Neural crest cell (in vitro differentiated cells): ENCODE results near the gene HSD3B1. TPM values are rescaled to one million over a fixed set of nuclear protein-coding genes. Genes with fewer than 3 reads are reported as not detected.
"Not testable (repeated sequence)": the region's sequence is repeated elsewhere in the genome, so short reads cannot be mapped to it uniquely, and the experiment has no call there.

Experiments used
- DNase-seq: peaks from one replicate; pipeline ENCODE4 v3.0.0; 2021; ENCODE audit warnings: low read depth, mixed read lengths, low spot score
- H3K27ac Mint-ChIP-seq: one replicate; pipeline ENCODE4 v1.8.0; 2021; ENCODE audit warnings: mild to moderate bottlenecking, mixed read lengths; ENCODE audit not compliant: unreplicated experiment
- H3K27me3 Mint-ChIP-seq: 2 replicates; pipeline ENCODE4 v1.8.0; 2021; ENCODE audit warnings: low read depth, mild to moderate bottlenecking, mixed read lengths
- H3K36me3 Mint-ChIP-seq: 2 replicates; pipeline ENCODE4 v1.8.0; 2021; ENCODE audit warnings: low read depth, mild to moderate bottlenecking, mixed read lengths
- H3K4me1 Mint-ChIP-seq: 2 replicates; pipeline ENCODE4 v1.8.0; 2021; ENCODE audit warnings: mixed read lengths
- H3K4me3 Mint-ChIP-seq: one replicate; pipeline ENCODE4 v1.8.0; 2021; ENCODE audit warnings: mild to moderate bottlenecking, mixed read lengths
- H3K9me3 Mint-ChIP-seq: 2 replicates; pipeline ENCODE4 v1.8.0; 2021; ENCODE audit warnings: mixed read lengths
- total RNA-seq: library from RNA; stranded (reverse); gene quantifications from 2 replicates; pipeline ENCODE4 v1.2.1, GENCODE V29; 2021
- TF ChIP-seq, protein P1 (sequence below): fragments of 200-600 bp; sonication (generic); conservative IDR thresholded peaks from 2 replicates; pipeline ENCODE4 v1.5.0; 2021; ENCODE audit warnings: antibody characterized with exemption, mild to moderate bottlenecking

The HSD3B1 gene
- total RNA-seq, 1 donor from 2014 or later, result not detected

DNA sequence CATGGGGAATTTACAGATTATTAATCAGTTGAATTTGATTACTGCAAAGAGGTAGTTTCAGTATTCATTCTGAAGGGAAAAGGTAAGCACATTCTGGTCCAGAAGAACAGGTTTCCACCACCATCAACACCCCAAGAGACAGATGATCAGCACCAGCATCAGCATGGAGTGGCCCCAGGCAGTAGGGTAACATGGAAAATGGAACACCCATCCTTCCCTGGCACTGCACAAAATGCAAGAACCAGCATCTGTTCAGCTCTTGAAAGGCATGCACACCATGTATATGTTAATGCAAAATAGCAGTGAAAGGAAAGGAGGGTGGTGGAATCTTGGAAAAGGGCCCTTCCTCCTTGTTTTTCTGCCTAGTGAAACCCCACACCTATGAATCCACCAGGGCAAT lies 9.2 kb downstream of the HSD3B1 start:
- peaks cover 4% of the 10 kb centered on the region for H3K4me1 Mint-ChIP-seq
- H3K36me3 Mint-ChIP-seq, result no peaks in the 10 kb centered on the region

DNA sequence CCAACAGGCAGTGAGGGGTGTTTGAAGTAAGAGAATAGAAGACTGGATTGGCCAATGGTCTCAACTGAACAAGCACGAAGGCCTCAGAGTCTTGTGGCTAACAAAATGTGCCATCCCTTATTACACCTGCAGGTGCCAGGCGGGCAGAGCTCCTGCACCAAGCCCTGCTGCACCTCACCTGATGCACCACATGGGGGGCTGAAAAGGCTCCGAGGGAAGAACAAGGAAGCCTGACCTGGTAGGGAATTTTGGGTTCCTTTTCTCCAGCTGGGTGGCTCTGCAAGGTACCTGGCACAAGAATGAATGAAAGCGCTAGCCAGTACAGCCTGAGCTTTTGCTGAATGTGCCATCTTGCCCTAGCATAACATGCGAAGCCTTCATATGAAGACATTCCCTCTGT lies 9.7 kb downstream of the HSD3B1 start:
- no peak for DNase-seq
- Mint-ChIP-seq H3K4me1 (peaks cover 4% of the 10 kb centered on the region), H3K27me3 (peaks cover 9% of the 10 kb centered on the region), H3K9me3 (no peaks in the 10 kb centered on the region), H3K4me3 (no peak overlapping the region), H3K27ac (no peak overlapping the region), H3K36me3 (no peaks in the 10 kb centered on the region)
- TF ChIP-seq, protein P1, sequence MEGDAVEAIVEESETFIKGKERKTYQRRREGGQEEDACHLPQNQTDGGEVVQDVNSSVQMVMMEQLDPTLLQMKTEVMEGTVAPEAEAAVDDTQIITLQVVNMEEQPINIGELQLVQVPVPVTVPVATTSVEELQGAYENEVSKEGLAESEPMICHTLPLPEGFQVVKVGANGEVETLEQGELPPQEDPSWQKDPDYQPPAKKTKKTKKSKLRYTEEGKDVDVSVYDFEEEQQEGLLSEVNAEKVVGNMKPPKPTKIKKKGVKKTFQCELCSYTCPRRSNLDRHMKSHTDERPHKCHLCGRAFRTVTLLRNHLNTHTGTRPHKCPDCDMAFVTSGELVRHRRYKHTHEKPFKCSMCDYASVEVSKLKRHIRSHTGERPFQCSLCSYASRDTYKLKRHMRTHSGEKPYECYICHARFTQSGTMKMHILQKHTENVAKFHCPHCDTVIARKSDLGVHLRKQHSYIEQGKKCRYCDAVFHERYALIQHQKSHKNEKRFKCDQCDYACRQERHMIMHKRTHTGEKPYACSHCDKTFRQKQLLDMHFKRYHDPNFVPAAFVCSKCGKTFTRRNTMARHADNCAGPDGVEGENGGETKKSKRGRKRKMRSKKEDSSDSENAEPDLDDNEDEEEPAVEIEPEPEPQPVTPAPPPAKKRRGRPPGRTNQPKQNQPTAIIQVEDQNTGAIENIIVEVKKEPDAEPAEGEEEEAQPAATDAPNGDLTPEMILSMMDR, result no peak

More for the DNA sequence above, 9.2 kb downstream of the HSD3B1 start:
- DNase-seq, result no peak
- peaks cover 12% of the 10 kb centered on the region for H3K27me3 Mint-ChIP-seq
- no peaks in the 10 kb centered on the region for H3K9me3 Mint-ChIP-seq
- no peak overlapping the region for H3K4me3 Mint-ChIP-seq
- H3K27ac Mint-ChIP-seq, result no peak overlapping the region
- TF ChIP-seq, protein P1, result no peak

DNA sequence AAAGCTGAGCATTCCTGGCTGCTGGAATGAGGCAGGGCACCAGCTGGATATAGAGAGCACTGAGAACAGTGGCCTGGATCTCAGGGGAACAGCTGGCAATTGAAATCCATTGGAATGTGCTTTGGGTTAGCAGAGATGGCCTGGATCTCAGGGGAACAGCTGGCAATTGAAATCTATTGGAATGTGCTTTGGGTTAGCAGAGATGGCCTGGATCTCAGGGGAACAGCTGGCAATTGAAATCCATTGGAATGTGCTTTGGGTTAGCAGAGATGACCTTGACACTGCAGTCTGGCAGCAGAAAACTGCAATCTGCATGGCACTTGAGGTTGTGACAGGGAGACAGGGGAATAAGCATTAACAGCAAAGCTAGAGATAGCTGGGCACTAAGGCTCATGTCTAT lies 10.7 kb downstream of the HSD3B1 start:
- H3K4me3 Mint-ChIP-seq, H3K4me1 Mint-ChIP-seq, H3K36me3 Mint-ChIP-seq, DNase-seq, H3K27ac Mint-ChIP-seq, H3K27me3 Mint-ChIP-seq, H3K9me3 Mint-ChIP-seq: not testable (repeated sequence)

DNA sequence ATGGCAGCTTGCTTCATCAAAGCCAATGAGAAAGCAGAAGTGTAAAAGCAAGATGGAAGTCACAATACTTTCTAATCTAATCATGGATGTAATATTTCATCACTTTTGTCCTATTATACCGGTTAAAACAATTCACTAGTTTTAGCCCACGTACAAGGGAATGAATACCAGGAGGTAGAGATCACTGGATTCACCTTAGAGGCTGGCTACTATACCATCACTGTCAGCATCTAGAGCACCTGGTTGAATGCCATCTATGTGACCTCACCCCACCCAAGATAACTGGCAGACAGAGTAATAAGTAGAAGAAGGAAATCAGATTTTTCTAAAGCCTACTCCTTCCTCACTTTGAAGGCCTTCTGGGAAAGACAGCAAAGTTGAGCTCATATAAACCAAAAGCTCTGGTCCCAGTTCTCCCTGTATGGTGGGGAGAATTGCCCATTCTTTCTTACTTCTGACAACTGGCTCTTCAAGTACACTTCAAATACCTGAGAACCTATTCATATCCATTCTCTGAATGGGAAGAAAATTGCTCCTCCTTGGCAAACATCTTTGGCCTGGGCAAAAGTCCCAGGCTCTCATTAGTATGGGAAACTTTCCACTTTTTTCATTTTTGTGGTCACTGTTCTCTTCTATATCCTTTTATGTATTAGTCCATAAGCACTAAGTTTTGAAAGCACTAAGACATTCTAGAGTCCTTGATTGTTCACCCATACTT lies 24.8 kb downstream of the HSD3B1 start:
- TF ChIP-seq, protein P1, result no peak
- DNase-seq, result no peak
- Mint-ChIP-seq H3K36me3 (no peaks in the 10 kb centered on the region), H3K27ac (no peak overlapping the region), H3K27me3 (peaks cover 10% of the 10 kb centered on the region), H3K4me1 (no peaks in the 10 kb centered on the region), H3K9me3 (no peaks in the 10 kb centered on the region), H3K4me3 (no peak overlapping the region)

DNA sequence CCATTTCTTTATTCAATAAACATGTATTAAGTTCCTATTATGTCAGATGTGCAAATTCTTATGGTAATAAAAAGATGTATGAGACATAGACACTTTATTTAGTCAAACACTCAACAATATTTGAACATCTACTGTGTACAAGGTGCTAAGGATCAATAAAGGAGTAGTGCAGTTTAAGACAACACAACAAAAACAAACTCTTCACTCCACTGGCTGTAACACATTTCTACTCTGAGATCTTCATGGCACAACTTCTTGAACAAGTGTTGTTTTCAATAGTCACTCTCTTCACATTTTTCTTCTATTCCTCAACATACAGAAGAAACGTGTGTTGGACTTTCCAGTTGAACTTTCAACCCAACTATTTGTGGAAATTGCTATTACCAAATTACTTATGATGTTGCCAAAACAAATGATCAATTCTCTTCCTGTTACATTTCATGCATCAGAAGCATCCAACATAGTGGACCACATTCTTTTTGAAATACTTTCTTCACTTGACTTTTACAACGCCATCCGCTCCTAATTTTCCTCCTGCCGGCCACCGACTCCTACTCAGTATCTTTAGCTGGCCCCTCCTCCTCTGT lies 25.4 kb downstream of the HSD3B1 start:
- H3K9me3 Mint-ChIP-seq, result no peaks in the 10 kb centered on the region
- H3K36me3 Mint-ChIP-seq, result no peaks in the 10 kb centered on the region
- H3K27ac Mint-ChIP-seq, result no peak overlapping the region
- no peaks in the 10 kb centered on the region for H3K4me1 Mint-ChIP-seq
- TF ChIP-seq, protein P1, result no peak
- H3K4me3 Mint-ChIP-seq, result no peak overlapping the region
- DNase-seq, result no peak
- H3K27me3 Mint-ChIP-seq, result peaks cover 6% of the 10 kb centered on the region

DNA sequence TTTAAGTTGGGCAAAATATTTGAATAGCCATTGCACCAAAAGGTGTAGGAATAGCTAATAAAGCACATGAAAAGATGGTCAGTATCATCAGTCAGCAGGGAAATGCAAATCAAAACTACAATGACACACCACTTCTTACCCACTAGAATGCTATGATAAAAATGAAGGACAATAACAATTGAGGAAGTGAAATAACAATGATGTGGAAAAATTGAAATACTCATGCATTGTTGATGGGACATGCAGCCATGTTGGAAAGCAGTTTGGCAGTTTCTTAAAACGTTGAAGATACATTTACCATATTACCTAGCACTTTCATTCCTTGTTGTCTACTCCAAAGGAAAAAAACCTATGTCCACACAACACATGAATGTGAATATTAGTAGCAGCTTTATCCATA lies 28.4 kb downstream of the HSD3B1 start:
- no peaks in the 10 kb centered on the region for H3K9me3 Mint-ChIP-seq
- TF ChIP-seq, protein P1, result no peak
- no peak overlapping the region for H3K4me3 Mint-ChIP-seq
- no peak for DNase-seq
- H3K4me1 Mint-ChIP-seq, result no peaks in the 10 kb centered on the region
- peaks cover 2% of the 10 kb centered on the region for H3K27me3 Mint-ChIP-seq
- H3K36me3 Mint-ChIP-seq, result no peaks in the 10 kb centered on the region
- no peak overlapping the region for H3K27ac Mint-ChIP-seq
